ACC112 (cell line): Measurements from ENCODE around the gene ZNF827.
"Not testable (repeated sequence)": the region's sequence is repeated elsewhere in the genome, so short reads cannot be mapped to it uniquely, and the experiment has no call there.

ENCODE experiments used
- H2AFZ ChIP-seq: fragments of 200-600 bp; sonication (generic); one replicate; pipeline ENCODE4 v1.6.0; 2017; ENCODE audit warnings: antibody characterized with exemption, low read length; ENCODE audit not compliant: unreplicated experiment
- H3K27ac ChIP-seq: fragments of 200-600 bp; sonication (generic); 2 replicates; pipeline ENCODE4 v1.5.1; 2014; ENCODE audit warnings: low read depth, mild to moderate bottlenecking, antibody characterized with exemption, low read length, moderate library complexity
- H3K27me3 ChIP-seq: fragments of 200-600 bp; sonication (generic); 2 replicates; pipeline ENCODE4 v1.6.1; 2014; ENCODE audit warnings: mild to moderate bottlenecking, antibody characterized with exemption, low read length, moderate library complexity, mixed read lengths; ENCODE audit not compliant: insufficient read depth
- H3K36me3 ChIP-seq: fragments of 200-600 bp; sonication (generic); 2 replicates; pipeline ENCODE4 v1.6.1; 2016; ENCODE audit warnings: mild to moderate bottlenecking, antibody characterized with exemption, low read length, moderate library complexity, mixed read lengths; ENCODE audit not compliant: insufficient read depth
- H3K4me1 ChIP-seq: fragments of 200-600 bp; sonication (generic); one replicate; pipeline ENCODE4 v1.6.1; 2016; ENCODE audit warnings: low read length, mixed read lengths; ENCODE audit not compliant: insufficient read depth, unreplicated experiment, control insufficient read depth
- H3K4me3 ChIP-seq: fragments of 200-600 bp; sonication (generic); 2 replicates; pipeline ENCODE4 v1.5.1; 2014; ENCODE audit warnings: mild to moderate bottlenecking, low read depth, low read length
- H3K79me2 ChIP-seq: fragments of 200-600 bp; sonication (generic); one replicate; pipeline ENCODE4 v1.6.0; 2016; ENCODE audit warnings: low read length; ENCODE audit not compliant: control insufficient read depth, unreplicated experiment, insufficient read depth

The ZNF827 gene

DNA sequence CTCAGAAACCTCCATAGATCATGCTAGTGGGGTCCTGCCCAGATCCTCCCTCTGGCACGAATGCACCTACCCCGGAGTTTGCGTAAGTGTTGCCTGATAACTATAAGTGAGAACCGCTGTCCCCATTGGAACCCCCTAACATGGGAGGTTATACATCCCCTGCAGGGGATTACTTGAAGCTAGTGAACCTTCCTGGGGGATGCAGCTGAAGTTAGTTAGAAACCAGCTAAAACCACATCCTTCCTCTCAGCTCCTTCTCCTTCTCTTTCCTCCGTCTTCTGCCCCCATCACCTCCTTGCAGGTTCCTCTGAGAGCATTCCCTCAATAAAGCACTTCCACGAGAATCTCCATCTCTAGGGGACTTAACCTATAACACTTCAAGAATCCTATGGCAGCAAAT, 95.0 kb downstream of the ZNF827 start:
- no peaks in the 10 kb centered on the region for H3K27me3 ChIP-seq
- H3K4me1 ChIP-seq = peaks cover 21% of the 10 kb centered on the region
- H3K4me3 ChIP-seq = no peak overlapping the region
- 0 out of 2 replicates have a peak, but pooled peaks cover 4% of the 10 kb centered on the region for H3K36me3 ChIP-seq
- 0 out of 2 replicates have a peak overlapping the region, but pooled peaks have one; percentile 26 for H3K27ac ChIP-seq
- no peaks in the 10 kb centered on the region for H3K79me2 ChIP-seq
- H2AFZ ChIP-seq = no peak overlapping the region

GRCh38 chr4:145843148-145843547, 95.5 kb downstream of the ZNF827 start:
- Histone ChIP-seq H3K79me2 (no peaks in the 10 kb centered on the region), H3K27ac (peak overlapping the region; percentile 61), H2AFZ (peak overlapping the region; percentile 82), H3K36me3 (0 out of 2 replicates have a peak, but pooled peaks cover 4% of the 10 kb centered on the region), H3K4me3 (no peak overlapping the region), H3K4me1 (peaks cover 21% of the 10 kb centered on the region), H3K27me3 (no peaks in the 10 kb centered on the region)

DNA sequence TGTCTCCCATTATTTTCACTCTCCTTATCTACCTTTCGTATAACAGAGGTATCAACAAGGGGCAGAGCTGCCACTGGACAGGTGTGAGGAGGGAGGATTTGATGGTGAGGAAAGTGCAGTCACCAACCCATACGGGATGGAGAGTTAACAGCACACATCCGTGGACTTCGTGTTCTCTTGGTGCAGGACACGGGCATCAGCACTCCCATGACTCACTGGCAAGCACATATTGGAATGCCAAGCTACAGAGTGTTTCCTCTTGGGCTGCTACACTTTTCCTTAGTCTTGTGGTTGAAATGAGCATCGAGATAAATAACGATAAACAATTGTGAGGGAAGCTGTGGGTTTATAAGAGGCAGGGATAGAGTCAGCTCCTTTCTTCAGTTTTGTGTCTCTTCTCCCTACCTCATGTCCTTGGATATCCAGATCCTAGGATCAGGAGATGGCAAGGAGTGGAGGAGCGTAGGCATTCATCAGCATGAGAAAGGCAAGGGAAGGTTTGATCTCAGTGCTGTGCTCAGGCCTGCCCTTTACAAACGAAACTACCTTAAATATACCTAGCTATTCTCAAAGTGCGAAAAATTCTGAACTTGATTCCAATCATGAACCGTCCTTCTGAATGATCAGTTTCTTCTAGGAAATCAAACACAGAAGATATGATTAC, 96.3 kb downstream of the ZNF827 start:
- H3K4me1 ChIP-seq = peaks cover 21% of the 10 kb centered on the region
- 0 out of 2 replicates have a peak, but pooled peaks cover 4% of the 10 kb centered on the region for H3K36me3 ChIP-seq
- no peak overlapping the region for H2AFZ ChIP-seq
- H3K4me3 ChIP-seq = no peak overlapping the region; the same call in 1 of the 2 replicates
- H3K27ac ChIP-seq = peak overlapping the region; percentile 61
- H3K27me3 ChIP-seq = no peaks in the 10 kb centered on the region
- no peaks in the 10 kb centered on the region for H3K79me2 ChIP-seq

DNA sequence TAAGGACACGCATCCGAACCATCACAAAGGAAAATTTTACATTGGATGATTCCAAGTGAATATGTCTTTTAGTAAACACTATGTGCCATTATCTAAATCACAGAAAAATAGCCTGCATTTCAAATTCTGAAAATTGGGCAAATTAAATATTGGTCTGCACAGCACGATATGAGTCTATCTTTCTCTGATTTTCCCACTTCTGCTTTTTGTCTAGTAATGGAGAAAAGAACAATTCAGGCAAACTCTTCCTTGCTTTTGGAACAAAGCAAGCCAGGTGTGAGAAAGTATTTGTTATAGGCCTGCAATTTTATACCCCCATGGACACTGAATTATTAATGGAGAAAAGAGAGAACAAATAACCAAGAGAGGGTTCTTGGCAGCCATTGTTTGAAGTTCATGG, 97.8 kb downstream of the ZNF827 start:
- H3K4me1 ChIP-seq = peaks cover 21% of the 10 kb centered on the region
- H3K27ac ChIP-seq = no peak overlapping the region
- no peaks in the 10 kb centered on the region for H3K79me2 ChIP-seq
- no peak overlapping the region for H2AFZ ChIP-seq
- 0 out of 2 replicates have a peak, but pooled peaks cover 4% of the 10 kb centered on the region for H3K36me3 ChIP-seq
- no peak overlapping the region for H3K4me3 ChIP-seq
- H3K27me3 ChIP-seq = no peaks in the 10 kb centered on the region

- Histone ChIP-seq H3K79me2 (no peaks in the 10 kb centered on the region), H2AFZ (no peak overlapping the region), H3K4me1 (peaks cover 21% of the 10 kb centered on the region), H3K27me3 (no peaks in the 10 kb centered on the region), H3K36me3 (no peaks in the 10 kb centered on the region), H3K27ac (no peak overlapping the region), H3K4me3 (no peak overlapping the region)
Observed at GRCh38 chr4:145840162-145840768, 98.4 kb downstream of the ZNF827 start.

- Histone ChIP-seq H3K36me3 (no peaks in the 10 kb centered on the region), H2AFZ (no peak overlapping the region), H3K79me2 (no peaks in the 10 kb centered on the region), H3K27me3 (no peaks in the 10 kb centered on the region), H3K4me1 (peaks cover 21% of the 10 kb centered on the region), H3K27ac (no peak overlapping the region), H3K4me3 (no peak overlapping the region)
Observed at GRCh38 chr4:145839151-145839550, 99.5 kb downstream of the ZNF827 start.

DNA sequence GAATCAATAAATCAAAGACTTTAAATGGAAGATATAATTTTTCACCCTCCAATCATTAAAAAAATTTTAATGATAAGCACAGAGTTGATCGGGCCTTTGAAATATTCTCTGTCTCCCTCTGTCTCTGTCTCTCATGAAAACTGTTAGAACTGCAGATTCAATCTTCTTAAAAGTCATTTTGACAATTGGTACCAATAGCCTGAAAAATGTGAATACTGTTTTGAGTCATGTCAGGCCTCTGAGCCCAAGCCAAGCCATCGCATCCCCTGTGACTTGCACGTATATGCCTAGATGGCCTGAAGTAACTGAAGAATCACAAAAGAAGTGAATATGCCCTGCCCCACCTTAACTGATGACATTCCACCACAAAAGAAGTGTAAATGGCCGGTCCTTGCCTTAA, 106.2 kb downstream of the ZNF827 start:
- H3K79me2 ChIP-seq, H3K4me3 ChIP-seq, H3K27ac ChIP-seq, H3K27me3 ChIP-seq, H3K36me3 ChIP-seq, H2AFZ ChIP-seq, H3K4me1 ChIP-seq: not testable (repeated sequence)

DNA sequence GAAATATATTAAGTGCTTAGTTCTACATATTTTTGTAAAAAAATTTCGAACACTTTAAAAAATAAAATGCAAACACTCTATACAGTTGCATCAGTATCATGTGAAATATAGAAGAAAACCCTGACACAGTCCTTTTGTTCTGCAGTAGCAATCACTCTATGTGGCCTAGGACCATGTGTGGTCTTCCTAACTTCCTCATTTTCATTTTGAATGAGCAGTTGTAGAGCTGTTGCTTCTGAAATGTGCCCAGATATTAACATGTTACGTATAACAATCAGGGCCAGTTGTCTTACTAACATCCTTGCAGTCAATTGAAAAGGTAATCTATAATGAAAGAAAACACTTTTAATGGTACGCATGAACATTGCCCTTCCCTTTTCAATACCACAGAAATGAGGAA, 107.9 kb downstream of the ZNF827 start:
- Histone ChIP-seq H3K36me3 (no peaks in the 10 kb centered on the region), H3K4me3 (no peak overlapping the region), H2AFZ (no peak overlapping the region), H3K79me2 (no peaks in the 10 kb centered on the region), H3K4me1 (no peaks in the 10 kb centered on the region), H3K27ac (no peak overlapping the region), H3K27me3 (no peaks in the 10 kb centered on the region)

DNA sequence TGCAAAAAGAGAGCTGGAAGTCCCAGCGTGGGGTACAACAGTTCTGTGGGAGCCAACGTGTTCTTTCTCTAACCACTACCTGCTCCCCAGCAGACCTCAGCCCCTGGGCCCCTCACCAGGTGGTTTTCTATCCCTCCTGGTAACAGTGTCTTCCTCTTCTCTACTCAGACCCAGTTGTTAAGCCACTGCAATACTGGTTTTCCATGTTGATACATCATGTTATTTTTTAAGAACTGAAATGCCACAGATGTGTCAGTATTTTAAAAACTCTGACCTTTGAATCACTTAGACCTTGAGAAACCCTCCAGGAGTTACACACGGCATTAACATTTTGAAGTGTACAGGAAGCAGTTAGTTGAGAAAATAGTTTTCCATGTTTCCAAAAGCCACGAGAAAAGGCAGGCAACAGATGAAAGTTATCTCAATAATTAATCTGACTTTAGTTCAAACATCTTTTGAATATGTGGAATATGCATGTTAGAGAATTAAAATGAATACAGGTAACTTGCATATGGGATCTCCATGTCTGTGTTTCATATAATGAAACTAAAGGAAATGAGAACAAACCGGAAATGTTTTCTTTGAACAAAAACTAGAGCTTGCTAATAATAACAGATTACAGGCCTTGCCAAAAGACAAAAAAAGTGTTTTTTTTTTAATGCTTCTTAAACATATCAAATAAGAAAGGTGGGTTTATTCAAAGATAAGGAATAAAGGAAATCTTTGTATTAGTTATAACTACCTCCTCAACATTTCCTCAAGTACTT, 108.8 kb downstream of the ZNF827 start:
- Histone ChIP-seq H3K4me3 (no peak overlapping the region), H3K27me3 (no peaks in the 10 kb centered on the region), H3K27ac (no peak overlapping the region), H3K79me2 (no peaks in the 10 kb centered on the region), H3K36me3 (no peaks in the 10 kb centered on the region), H2AFZ (no peak overlapping the region), H3K4me1 (no peaks in the 10 kb centered on the region)

DNA sequence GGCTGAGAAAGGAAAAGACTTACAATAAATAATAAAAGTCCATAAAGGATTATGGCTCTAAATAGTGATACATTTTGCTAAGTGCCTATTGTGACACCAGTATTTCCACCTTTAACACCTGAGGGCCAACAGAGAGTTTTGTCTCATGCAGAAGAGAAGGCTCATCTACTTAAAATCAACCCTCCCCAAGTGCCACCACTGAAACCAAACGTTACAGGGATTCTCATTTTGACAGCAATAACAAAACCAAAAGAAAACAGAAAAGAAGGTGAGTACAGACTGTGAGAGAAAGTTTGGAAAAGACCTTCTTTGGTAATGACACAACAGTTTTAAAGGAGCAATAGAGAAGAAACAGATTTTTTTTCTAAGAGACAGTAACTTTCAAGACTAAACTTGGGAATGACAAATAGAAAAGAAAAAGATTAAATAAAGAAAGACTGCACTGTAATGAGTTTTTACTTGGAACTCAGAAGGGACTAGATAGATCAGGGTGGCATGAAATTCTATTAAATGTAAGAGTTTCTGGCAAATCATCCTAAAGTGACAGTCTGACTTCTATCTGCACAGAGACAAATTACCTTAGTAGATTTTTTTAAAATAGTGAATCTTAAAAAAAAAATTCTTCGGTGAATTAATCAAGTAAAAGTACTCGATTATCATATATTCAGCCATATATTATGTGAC, 109.7 kb downstream of the ZNF827 start:
- Histone ChIP-seq H3K36me3 (no peaks in the 10 kb centered on the region), H3K79me2 (no peaks in the 10 kb centered on the region), H3K4me1 (no peaks in the 10 kb centered on the region), H2AFZ (no peak overlapping the region), H3K27me3 (no peaks in the 10 kb centered on the region), H3K4me3 (no peak overlapping the region), H3K27ac (no peak overlapping the region)
